Immature natural killer cell (primary cell): ENCODE measurements around the gene RASSF8. TPM values are rescaled to one million over a fixed set of nuclear protein-coding genes. Genes with fewer than 3 reads are reported as not detected.

ENCODE experiments used
- DNase-seq, 3 donors: peaks; one replicate each; pipeline ENCODE4 v3.0.0; 2022; ENCODE audit warnings: mixed read lengths in 1 of 3
- H3K27ac Mint-ChIP-seq, 6 donors: one replicate each; pipeline ENCODE4 v1.8.0; 2020; ENCODE audit warnings: mixed read lengths in 6 of 6, mild to moderate bottlenecking in 5 of 6, inconsistent platforms in 4 of 6, moderate library complexity in 3 of 6
- H3K27me3 Mint-ChIP-seq, 3 donors: one replicate each; pipeline ENCODE4 v1.8.0; 2020 to 2021; ENCODE audit warnings: low read depth in 3 of 3, mild to moderate bottlenecking in 3 of 3, mixed read lengths in 3 of 3, moderate library complexity in 3 of 3, inconsistent platforms in 1 of 3
- H3K36me3 Mint-ChIP-seq, 3 donors: one replicate each; pipeline ENCODE4 v1.8.0; 2020; ENCODE audit warnings: mixed read lengths in 3 of 3, inconsistent platforms in 2 of 3, mild to moderate bottlenecking in 2 of 3
- H3K4me1 Mint-ChIP-seq, 2 donors: one replicate each; pipeline ENCODE4 v1.8.0; 2020; ENCODE audit warnings: inconsistent platforms in 2 of 2, mild to moderate bottlenecking in 2 of 2, mixed read lengths in 2 of 2, moderate library complexity in 1 of 2
- H3K4me3 Mint-ChIP-seq, 5 donors: one replicate each; pipeline ENCODE4 v1.8.0; 2020; ENCODE audit warnings: mild to moderate bottlenecking in 5 of 5, mixed read lengths in 5 of 5, inconsistent platforms in 3 of 5, moderate library complexity in 3 of 5
- H3K9me3 Mint-ChIP-seq, 6 donors: one replicate each; pipeline ENCODE4 v1.8.0; 2020; ENCODE audit warnings: mild to moderate bottlenecking in 6 of 6, mixed read lengths in 6 of 6, inconsistent platforms in 4 of 6, moderate library complexity in 3 of 6
- polyA plus RNA-seq, 3 donors: library from polyadenylated mRNA; unstranded; fragments of 300-500 nt; fragmentation: Illumina TruSeq; gene quantifications; one replicate each; pipeline ENCODE4 v1.2.3, GENCODE V29; 2021

Gene RASSF8
- polyA plus RNA-seq, 3 donors from 2014 or later: 0.30 to 1.3 TPM; not detected in 1

- H3K36me3 Mint-ChIP-seq: no peaks in the 10 kb centered on the region
- peak overlapping the region; percentile 76 to 87 (median 80) for H3K4me3 Mint-ChIP-seq
- no peak for DNase-seq
- H3K9me3 Mint-ChIP-seq: no peaks in the 10 kb centered on the region
- no peak overlapping the region for H3K27ac Mint-ChIP-seq
- peaks cover 30 to 50% of the 10 kb centered on the region in 2 donors for H3K4me1 Mint-ChIP-seq
- peaks cover 24 to 55% (median 31%) of the 10 kb centered on the region in 3 donors for H3K27me3 Mint-ChIP-seq
Measured at GRCh38 chr12:26122681-26123481, 164.4 kb downstream of the RASSF8 start.

GRCh38 chr12:26123482-26123980 is 165.0 kb downstream of the RASSF8 start:
- H3K36me3 Mint-ChIP-seq: no peaks in the 10 kb centered on the region
- DNase-seq: no peak
- peaks cover 26 to 54% (median 31%) of the 10 kb centered on the region in 3 donors for H3K27me3 Mint-ChIP-seq
- peaks cover 30 to 50% of the 10 kb centered on the region in 2 donors for H3K4me1 Mint-ChIP-seq
- peak overlapping the region; percentile 76 to 87 (median 80) for H3K4me3 Mint-ChIP-seq
- no peaks in the 10 kb centered on the region for H3K9me3 Mint-ChIP-seq
- H3K27ac Mint-ChIP-seq: no peak overlapping the region

GRCh38 chr12:26124446-26125399 is 166.2 kb downstream of the RASSF8 start, which contains the start of gene BHLHE41:
BHLHE41 (minus strand) TSS chr12:26125037; CDS start chr12:26124779, 258 bp downstream.
- H3K27ac Mint-ChIP-seq: no peak within 1 kb of the TSS
- no peaks in the 10 kb centered on the region for H3K9me3 Mint-ChIP-seq
- no peak for DNase-seq
- peaks cover 28 to 49% (median 28%) of the 10 kb centered on the region in 3 donors for H3K27me3 Mint-ChIP-seq
- peak within 1 kb of the TSS; percentile 63 to 87 (median 81) for H3K4me3 Mint-ChIP-seq
- peaks cover 30 to 50% of the 10 kb centered on the region in 2 donors for H3K4me1 Mint-ChIP-seq
- no peaks in the 10 kb centered on the region for H3K36me3 Mint-ChIP-seq

GRCh38 chr12:26125400-26126339 is 167.2 kb downstream of the RASSF8 start:
- Mint-ChIP-seq H3K9me3 (no peaks in the 10 kb centered on the region), H3K27me3 (peaks cover 32 to 49% (median 33%) of the 10 kb centered on the region in 3 donors), H3K4me1 (peaks cover 30 to 50% of the 10 kb centered on the region in 2 donors), H3K27ac (no peak overlapping the region), H3K4me3 (peak overlapping the region; percentile 63 to 79 (median 69)), H3K36me3 (no peaks in the 10 kb centered on the region)
- no peak for DNase-seq

- H3K27ac Mint-ChIP-seq: no peak overlapping the region
- H3K36me3 Mint-ChIP-seq: no peaks in the 10 kb centered on the region
- peaks cover 27 to 43% of the 10 kb centered on the region in 2 donors for H3K4me1 Mint-ChIP-seq
- no peaks in the 10 kb centered on the region for H3K9me3 Mint-ChIP-seq
- DNase-seq: no peak
- peak overlapping the region in 3 of 5 donors; percentile 16 to 46 (median 33) for H3K4me3 Mint-ChIP-seq
- peaks cover 23 to 43% (median 30%) of the 10 kb centered on the region in 3 donors for H3K27me3 Mint-ChIP-seq
Measured at GRCh38 chr12:26126340-26127284, 168.1 kb downstream of the RASSF8 start.

- peaks cover 22 to 40% (median 30%) of the 10 kb centered on the region in 3 donors for H3K27me3 Mint-ChIP-seq
- peaks cover 24 to 40% of the 10 kb centered on the region in 2 donors for H3K4me1 Mint-ChIP-seq
- H3K27ac Mint-ChIP-seq: no peak overlapping the region
- no peak for DNase-seq
- peak overlapping the region in 3 of 5 donors; percentile 3 to 54 (median 38) for H3K4me3 Mint-ChIP-seq
- no peaks in the 10 kb centered on the region for H3K36me3 Mint-ChIP-seq
- H3K9me3 Mint-ChIP-seq: no peaks in the 10 kb centered on the region
Measured at GRCh38 chr12:26127404-26127803, 168.9 kb downstream of the RASSF8 start.

- H3K4me1 Mint-ChIP-seq: peaks cover 21 to 35% of the 10 kb centered on the region in 2 donors
- DNase-seq: no peak
- no peaks in the 10 kb centered on the region for H3K9me3 Mint-ChIP-seq
- no peak overlapping the region for H3K27ac Mint-ChIP-seq
- H3K27me3 Mint-ChIP-seq: peaks cover 19 to 36% (median 30%) of the 10 kb centered on the region in 3 donors
- no peaks in the 10 kb centered on the region for H3K36me3 Mint-ChIP-seq
- H3K4me3 Mint-ChIP-seq: no peak overlapping the region
Measured at GRCh38 chr12:26128168-26128567, 169.7 kb downstream of the RASSF8 start.

Other genes starting within 250 kb of the RASSF8 start
- not detected for gene BHLHE41, start 166.4 kb downstream of the RASSF8 start, polyA plus RNA-seq
- gene SSPN, start 236.9 kb downstream of the RASSF8 start, polyA plus RNA-seq: not detected